Thoracic aorta (tissue), 2 donors: Measurements from ENCODE around the gene C13orf46. TPM values are rescaled to one million over a fixed set of nuclear protein-coding genes. Genes with fewer than 3 reads are reported as not detected.
"Not testable (repeated sequence)": the region's sequence is repeated elsewhere in the genome, so short reads cannot be mapped to it uniquely, and the experiment has no call there.

Experiments
- ATAC-seq: fragments of 150-250 bp; one replicate; pipeline ENCODE4 v1.8.0; 2017; ENCODE audit warnings: low read depth; ENCODE audit not compliant: insufficient number of reproducible peaks, low FRiP score
- DNase-seq: peaks from one replicate; pipeline ENCODE4 v3.0.0-alpha.2; 2020; ENCODE audit warnings: low spot score
- H3K27ac ChIP-seq, 2 donors: fragments of 200-600 bp; sonication (generic); 1 replicate in 1 of 2; 2 replicates in 1 of 2; pipeline ENCODE4 v1.5.1; 2016; ENCODE audit warnings: mild to moderate bottlenecking in 2 of 2, moderate library complexity in 2 of 2
- H3K27me3 ChIP-seq: fragments of 200-600 bp; sonication (generic); replicated peaks from 2 replicates; pipeline ENCODE4 v1.6.0; 2016; ENCODE audit warnings: mild to moderate bottlenecking; ENCODE audit not compliant: insufficient read depth
- H3K36me3 ChIP-seq: fragments of 200-600 bp; sonication (generic); one replicate; pipeline ENCODE4 v1.5.1; 2016
- H3K4me1 ChIP-seq, 2 donors: fragments of 200-600 bp; sonication (generic); 1 replicate in 1 of 2; 2 replicates in 1 of 2; pipeline versions ENCODE4 v1.5.1 to v1.6.0; 2016; ENCODE audit warnings: low read depth in 2 of 2, mild to moderate bottlenecking in 1 of 2; ENCODE audit not compliant: control insufficient read depth in 1 of 2
- H3K4me3 ChIP-seq: fragments of 200-600 bp; sonication (generic); 2 replicates; pipeline ENCODE4 v1.5.1; 2016; ENCODE audit warnings: mild to moderate bottlenecking
- H3K9me3 ChIP-seq: fragments of 200-600 bp; sonication (generic); 2 replicates; pipeline ENCODE4 v1.5.1; 2016
- CTCF ChIP-seq: fragments of 200-600 bp; sonication (generic); IDR thresholded peaks from one replicate; pipeline ENCODE4 v1.5.1; 2019; ENCODE audit warnings: antibody characterized with exemption
- total RNA-seq, 2 donors: library from RNA; depleted of rRNA; stranded (reverse); fragments of >200 nt; gene quantifications; one replicate each; pipeline versions ENCODE4 v1.1.0 to v1.2.3, GENCODE V29; 2016

C13orf46 gene
- total RNA-seq, 2 donors from 2014 or later = 1.1 TPM

- no peak overlapping the region for H3K27ac ChIP-seq
- no peak for TF ChIP-seq CTCF
- no peaks in the 10 kb centered on the region for H3K9me3 ChIP-seq
- ATAC-seq = no peak
- H3K4me3 ChIP-seq = no peak overlapping the region
- peaks cover 70% of the 10 kb centered on the region for H3K36me3 ChIP-seq
- H3K27me3 ChIP-seq = no peaks in the 10 kb centered on the region
- no peak for DNase-seq
- peaks cover 0 to 5% of the 10 kb centered on the region in 2 donors for H3K4me1 ChIP-seq
Measured at GRCh38 chr13:114020750-114021463, 47.0 kb upstream of the C13orf46 start.

- not testable (repeated sequence) for H3K27me3 ChIP-seq, H3K9me3 ChIP-seq, H3K4me1 ChIP-seq, DNase-seq, ATAC-seq, H3K4me3 ChIP-seq, H3K27ac ChIP-seq
- H3K36me3 ChIP-seq = peaks cover 66% of the 10 kb centered on the region
Measured at GRCh38 chr13:114020134-114020533, 46.3 kb upstream of the C13orf46 start.

GRCh38 chr13:114019367-114019766 lies 45.5 kb upstream of the C13orf46 start:
- TF ChIP-seq CTCF = no peak
- no peak overlapping the region for H3K4me3 ChIP-seq
- H3K36me3 ChIP-seq = peaks cover 74% of the 10 kb centered on the region
- H3K9me3 ChIP-seq = no peaks in the 10 kb centered on the region
- no peaks in the 10 kb centered on the region for H3K4me1 ChIP-seq
- H3K27ac ChIP-seq = no peak overlapping the region
- no peaks in the 10 kb centered on the region for H3K27me3 ChIP-seq
- ATAC-seq (no peak), DNase-seq (no peak)

- ATAC-seq (no peak), DNase-seq (no peak)
- peaks cover 78% of the 10 kb centered on the region for H3K36me3 ChIP-seq
- H3K27ac ChIP-seq = no peak overlapping the region
- no peak overlapping the region for H3K4me3 ChIP-seq
- no peaks in the 10 kb centered on the region for H3K9me3 ChIP-seq
- no peak for TF ChIP-seq CTCF
- H3K27me3 ChIP-seq = no peaks in the 10 kb centered on the region
- no peaks in the 10 kb centered on the region for H3K4me1 ChIP-seq
Measured at GRCh38 chr13:114018461-114019055, 44.7 kb upstream of the C13orf46 start.

- no peaks in the 10 kb centered on the region for H3K27me3 ChIP-seq
- no peaks in the 10 kb centered on the region for H3K4me1 ChIP-seq
- H3K9me3 ChIP-seq = no peaks in the 10 kb centered on the region
- no peak overlapping the region for H3K4me3 ChIP-seq
- DNase-seq (no peak), ATAC-seq (no peak)
- peaks cover 74% of the 10 kb centered on the region for H3K36me3 ChIP-seq
- no peak for TF ChIP-seq CTCF
- no peak overlapping the region for H3K27ac ChIP-seq
Measured at GRCh38 chr13:114017966-114018365, 44.1 kb upstream of the C13orf46 start.
